Mucosa of descending colon (tissue), 3 donors: Measurements from ENCODE around the gene DCX. TPM values are rescaled to one million over a fixed set of nuclear protein-coding genes. Genes with fewer than 3 reads are reported as not detected.

Source experiments
- ATAC-seq: fragments of 200-7000 bp; cut with Tn5 transposase; one replicate; pipeline ENCODE4 v1.9.1; 2020; ENCODE audit warnings: mild to moderate bottlenecking, moderate library complexity
- DNase-seq, 3 donors: peaks; one replicate each; pipeline ENCODE4 v3.0.0-alpha.2; 2020
- H3K36me3 ChIP-seq: fragments of 200-600 bp; one replicate; pipeline ENCODE4 v1.8.0; 2021; ENCODE audit warnings: low read depth, mild to moderate bottlenecking
- H3K4me1 ChIP-seq: fragments of 200-600 bp; one replicate; pipeline ENCODE4 v1.8.0; 2021; ENCODE audit warnings: low read depth, mild to moderate bottlenecking
- H3K4me3 ChIP-seq: fragments of 200-600 bp; one replicate; pipeline ENCODE4 v1.8.0; 2021; ENCODE audit warnings: mild to moderate bottlenecking
- H3K9me3 ChIP-seq: fragments of 200-600 bp; one replicate; pipeline ENCODE4 v1.8.0; 2021; ENCODE audit warnings: mild to moderate bottlenecking
- intact Hi-C, 2 donors: fragments of 100-400 bp; cut with DNase I in 1 of 2; cut with micrococcal nuclease in 1 of 2; formaldehyde crosslinking; loops; one replicate each; pipeline versions ENCODE4 v1.11.0 to v1.11.1; 2022; cut with DNase I, micrococcal nuclease
- total RNA-seq, 3 donors: library from RNA; stranded (reverse); fragmentation: NEBNext Ultra II Directional in 2 of 3; extraction: Animal tissue kit (Norgen Biotek cat#: 25700) in 2 of 3; gene quantifications; one replicate each; pipeline versions ENCODE4 v1.2.1 to v1.2.4, GENCODE V29; 2021 to 2023
- TF ChIP-seq, protein P1 (sequence below): fragments of 200-600 bp; IDR thresholded peaks from one replicate; pipeline ENCODE4 v1.8.0; 2022; ENCODE audit warnings: antibody characterized with exemption, mild to moderate bottlenecking
- donor health status: DM: no; HTN: no; CAD: no; lungs with moderate emphysema.
- donor health status: DM: no; HTN: no; CAD: no.
- donor health status: DM: no; HTN: yes; CAD: no.

DCX gene
- total RNA-seq, 3 donors from 2014 or later, result 0.22 TPM; not detected in 2

DNA sequence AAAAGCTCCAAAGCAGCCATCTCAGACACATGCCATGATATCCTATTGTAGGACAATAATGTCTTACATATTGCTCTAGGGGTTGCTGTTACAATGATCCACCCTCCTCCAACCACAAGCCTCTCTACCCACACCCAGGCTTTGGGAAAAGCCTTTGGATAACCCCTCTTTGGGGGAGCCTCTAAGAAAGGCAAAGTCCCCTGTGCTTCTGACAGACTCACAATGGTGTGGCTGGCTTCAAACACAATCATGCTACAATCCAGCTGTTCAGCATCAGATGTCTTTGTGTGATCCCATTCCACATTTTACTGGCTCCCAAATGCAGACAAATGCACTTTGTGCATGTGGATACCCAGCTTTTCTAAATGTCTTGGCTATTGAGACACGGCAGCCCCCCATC, 75.9 kb downstream of the DCX start:
- ATAC-seq, result no peak

DNA sequence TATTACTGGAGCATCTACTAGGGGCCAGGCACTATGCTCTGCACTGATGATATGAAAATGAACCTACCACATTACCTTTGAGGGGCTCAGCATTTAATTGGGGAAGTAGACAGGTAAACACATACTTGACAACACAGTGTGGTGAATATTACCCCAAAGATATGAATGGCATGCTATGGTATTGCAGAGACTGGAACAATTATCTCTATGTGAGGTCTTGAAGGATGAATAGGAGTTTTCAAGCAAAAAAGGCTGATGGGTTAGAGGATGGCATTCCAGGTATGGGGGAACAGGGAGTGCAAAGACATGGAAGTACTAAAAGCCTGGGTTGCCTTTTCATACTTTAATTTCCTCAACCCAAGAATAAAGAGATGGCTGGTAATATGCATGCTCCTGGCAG, 82.6 kb downstream of the DCX start:
- Histone ChIP-seq H3K9me3 (no peaks in the 10 kb centered on the region), H3K4me3 (no peak overlapping the region), H3K4me1 (no peaks in the 10 kb centered on the region), H3K36me3 (no peaks in the 10 kb centered on the region)
- DNase-seq (no peak), ATAC-seq (no peak)
- TF ChIP-seq, protein P1, sequence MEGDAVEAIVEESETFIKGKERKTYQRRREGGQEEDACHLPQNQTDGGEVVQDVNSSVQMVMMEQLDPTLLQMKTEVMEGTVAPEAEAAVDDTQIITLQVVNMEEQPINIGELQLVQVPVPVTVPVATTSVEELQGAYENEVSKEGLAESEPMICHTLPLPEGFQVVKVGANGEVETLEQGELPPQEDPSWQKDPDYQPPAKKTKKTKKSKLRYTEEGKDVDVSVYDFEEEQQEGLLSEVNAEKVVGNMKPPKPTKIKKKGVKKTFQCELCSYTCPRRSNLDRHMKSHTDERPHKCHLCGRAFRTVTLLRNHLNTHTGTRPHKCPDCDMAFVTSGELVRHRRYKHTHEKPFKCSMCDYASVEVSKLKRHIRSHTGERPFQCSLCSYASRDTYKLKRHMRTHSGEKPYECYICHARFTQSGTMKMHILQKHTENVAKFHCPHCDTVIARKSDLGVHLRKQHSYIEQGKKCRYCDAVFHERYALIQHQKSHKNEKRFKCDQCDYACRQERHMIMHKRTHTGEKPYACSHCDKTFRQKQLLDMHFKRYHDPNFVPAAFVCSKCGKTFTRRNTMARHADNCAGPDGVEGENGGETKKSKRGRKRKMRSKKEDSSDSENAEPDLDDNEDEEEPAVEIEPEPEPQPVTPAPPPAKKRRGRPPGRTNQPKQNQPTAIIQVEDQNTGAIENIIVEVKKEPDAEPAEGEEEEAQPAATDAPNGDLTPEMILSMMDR, result no peak
- intact Hi-C loops, result no loop called here

More for the DNA sequence above, 75.9 kb downstream of the DCX start:
- Histone ChIP-seq H3K4me1 (no peaks in the 10 kb centered on the region), H3K9me3 (no peaks in the 10 kb centered on the region), H3K36me3 (no peaks in the 10 kb centered on the region), H3K4me3 (no peak overlapping the region)
- TF ChIP-seq, protein P1, result no peak
- intact Hi-C loops, result no loop called here
- DNase-seq, result no peak

DNA sequence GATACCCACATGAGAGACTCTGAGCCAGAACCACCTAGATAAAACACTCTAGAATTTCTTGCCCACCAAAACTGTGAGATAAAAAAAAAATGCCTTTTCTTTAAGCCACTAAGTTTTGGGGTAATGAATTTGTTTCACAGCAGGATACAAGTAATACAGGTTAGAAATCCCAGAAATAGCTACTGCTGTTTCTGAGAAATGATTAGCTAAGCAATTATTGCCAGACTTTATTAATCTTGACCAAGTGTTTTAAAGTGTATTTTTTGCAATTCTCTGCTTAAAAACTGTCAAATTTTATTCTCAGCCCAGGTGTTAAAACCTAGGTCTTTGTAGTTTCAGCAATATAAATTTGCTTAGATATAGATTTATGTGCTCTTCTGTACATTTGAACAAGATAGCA, 83.1 kb downstream of the DCX start:
- intact Hi-C loops, result no loop called here
- Histone ChIP-seq H3K9me3 (no peaks in the 10 kb centered on the region), H3K4me3 (no peak overlapping the region), H3K36me3 (no peaks in the 10 kb centered on the region), H3K4me1 (no peaks in the 10 kb centered on the region)
- TF ChIP-seq, protein P1, result no peak
- DNase-seq (no peak), ATAC-seq (no peak)

GRCh38 chrX:111322231-111322855, 89.6 kb downstream of the DCX start:
- intact Hi-C loops, result no loop called here
- DNase-seq (no peak), ATAC-seq (no peak)
- Histone ChIP-seq H3K4me1 (no peaks in the 10 kb centered on the region), H3K4me3 (no peak overlapping the region), H3K9me3 (no peaks in the 10 kb centered on the region), H3K36me3 (no peaks in the 10 kb centered on the region)
- TF ChIP-seq, protein P1, result no peak

DNA sequence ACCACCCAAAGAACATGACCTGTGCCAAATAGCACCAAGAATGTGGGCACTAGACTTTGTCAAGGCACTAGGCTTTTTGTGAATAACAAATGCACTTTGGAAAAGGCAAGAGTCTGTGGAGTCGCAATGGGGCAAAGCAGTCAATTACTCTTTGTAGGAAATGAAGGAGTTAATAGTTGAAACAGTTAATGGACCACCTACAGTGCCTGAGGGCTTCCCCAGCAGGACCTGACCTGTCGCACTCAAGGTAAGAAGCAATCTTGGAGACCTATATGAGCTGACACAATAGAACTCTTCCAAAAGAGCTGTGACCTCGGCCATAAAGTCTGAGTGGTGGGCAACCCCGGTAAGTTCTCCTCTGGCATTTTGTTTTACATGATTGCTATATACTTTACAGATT, 92.5 kb downstream of the DCX start:
- no peak overlapping the region for H3K4me3 ChIP-seq
- H3K9me3 ChIP-seq, result no peaks in the 10 kb centered on the region
- TF ChIP-seq, protein P1, result no peak
- no peak for DNase-seq
- no peaks in the 10 kb centered on the region for H3K4me1 ChIP-seq
- H3K36me3 ChIP-seq, result no peaks in the 10 kb centered on the region
- ATAC-seq, result no peak
- intact Hi-C loops, result no loop called here

- no peak for DNase-seq
- intact Hi-C loops, result no loop called here
- TF ChIP-seq, protein P1, result no peak
- H3K36me3 ChIP-seq, result no peaks in the 10 kb centered on the region
- no peak for ATAC-seq
- no peaks in the 10 kb centered on the region for H3K9me3 ChIP-seq
- H3K4me3 ChIP-seq, result no peak overlapping the region
- H3K4me1 ChIP-seq, result no peaks in the 10 kb centered on the region
Measured at GRCh38 chrX:111318901-111319300, 93.1 kb downstream of the DCX start.
